ENCODE results near the gene SPTBN1.

- no peak for TF ChIP-seq ELF4 (IDR thresholded peaks at IDR 0.05)
- TF ChIP-seq L3MBTL2 (conservative IDR thresholded peaks at IDR 0.05): no peak
Measured at GRCh38 chr2:54480025-54480424, 23.9 kb downstream of the SPTBN1 start.

Measured in HEK293T (cell line).